Measurements from ENCODE around the gene TENM4.

GRCh38 chr11:78689585-78690153 is 751.2 kb downstream of the TENM4 start:
- no peak for TF ChIP-seq CTCF (IDR thresholded peaks at IDR 0.05; ENCODE audit: borderline replicate concordance, extremely low read depth, low read length, poor library complexity, severe bottlenecking)
- TF ChIP-seq EZH2 (IDR thresholded peaks at IDR 0.05; ENCODE audit: borderline replicate concordance, low read depth, low read length, severe bottlenecking): no peak

Data from DND-41 (cell line).